ENCODE data around the gene RAB6B. TPM values are rescaled to one million over a fixed set of nuclear protein-coding genes. Genes with fewer than 3 reads are reported as not detected.

Gene RAB6B
- total RNA-seq, 1 donor = 0.72 TPM

GRCh38 chr3:133905376-133905775 is 9.7 kb upstream of the RAB6B start:
- H3K36me3 ChIP-seq (ENCODE audit: insufficient read depth, low read length) = no peaks in the 10 kb centered on the region
- no peak overlapping the region for H3K4me2 ChIP-seq (ENCODE audit: insufficient read depth, low read length)
- H3K4me1 ChIP-seq (ENCODE audit: insufficient read depth, low read length) = no peaks in the 10 kb centered on the region
- no peaks in the 10 kb centered on the region for H4K20me1 ChIP-seq (ENCODE audit: insufficient read depth, low read length)
- H3K9me3 ChIP-seq (ENCODE audit: low read depth, low read length) = no peaks in the 10 kb centered on the region
- peaks cover 10% of the 10 kb centered on the region for H3K27me3 ChIP-seq (ENCODE audit: insufficient read depth, low read length)
- H3K4me3 ChIP-seq (ENCODE audit: insufficient read depth, low read length) = no peak overlapping the region
- no peaks in the 10 kb centered on the region for H3K79me2 ChIP-seq (ENCODE audit: insufficient read depth, low read length)
- no peak for TF ChIP-seq CTCF (IDR thresholded peaks at IDR 0.05; ENCODE audit: extremely low read depth, low read depth, low read length)
- DNase-seq (ENCODE audit: insufficient read length, low spot score, missing footprints) = no peak
- no peak overlapping the region for H2AFZ ChIP-seq (ENCODE audit: low read length)
- no peak overlapping the region for H3K27ac ChIP-seq (ENCODE audit: low read depth, low read length)

- Histone ChIP-seq H4K20me1 (ENCODE audit: insufficient read depth, low read length) (no peaks in the 10 kb centered on the region), H3K79me2 (ENCODE audit: insufficient read depth, low read length) (no peaks in the 10 kb centered on the region), H2AFZ (ENCODE audit: low read length) (no peak overlapping the region), H3K4me2 (ENCODE audit: insufficient read depth, low read length) (no peak overlapping the region), H3K4me1 (ENCODE audit: insufficient read depth, low read length) (no peaks in the 10 kb centered on the region), H3K27ac (ENCODE audit: low read depth, low read length) (no peak overlapping the region), H3K4me3 (ENCODE audit: insufficient read depth, low read length) (no peak overlapping the region), H3K27me3 (ENCODE audit: insufficient read depth, low read length) (peaks cover 20% of the 10 kb centered on the region), H3K9me3 (ENCODE audit: low read depth, low read length) (no peaks in the 10 kb centered on the region), H3K36me3 (ENCODE audit: insufficient read depth, low read length) (no peaks in the 10 kb centered on the region)
- TF ChIP-seq CTCF (IDR thresholded peaks at IDR 0.05; ENCODE audit: extremely low read depth, low read depth, low read length) = no peak
- no peak for DNase-seq (ENCODE audit: insufficient read length, low spot score, missing footprints)
These were observed 6.2 kb upstream of the RAB6B start for GRCh38 chr3:133901847-133902246.

GRCh38 chr3:133901083-133901482 is 5.4 kb upstream of the RAB6B start:
- Histone ChIP-seq H3K79me2 (ENCODE audit: insufficient read depth, low read length) (no peaks in the 10 kb centered on the region), H3K4me2 (ENCODE audit: insufficient read depth, low read length) (no peak overlapping the region), H2AFZ (ENCODE audit: low read length) (no peak overlapping the region), H3K27me3 (ENCODE audit: insufficient read depth, low read length) (peaks cover 28% of the 10 kb centered on the region), H3K27ac (ENCODE audit: low read depth, low read length) (no peak overlapping the region), H3K9me3 (ENCODE audit: low read depth, low read length) (no peaks in the 10 kb centered on the region), H3K36me3 (ENCODE audit: insufficient read depth, low read length) (no peaks in the 10 kb centered on the region), H3K4me1 (ENCODE audit: insufficient read depth, low read length) (no peaks in the 10 kb centered on the region), H3K4me3 (ENCODE audit: insufficient read depth, low read length) (no peak overlapping the region), H4K20me1 (ENCODE audit: insufficient read depth, low read length) (no peaks in the 10 kb centered on the region)
- DNase-seq (ENCODE audit: insufficient read length, low spot score, missing footprints) = no peak
- TF ChIP-seq CTCF (IDR thresholded peaks at IDR 0.05; ENCODE audit: extremely low read depth, low read depth, low read length) = peak; percentile 32

GRCh38 chr3:133899311-133899710 is 3.6 kb upstream of the RAB6B start:
- Histone ChIP-seq H2AFZ (ENCODE audit: low read length) (no peak overlapping the region), H3K27ac (ENCODE audit: low read depth, low read length) (no peak overlapping the region), H3K79me2 (ENCODE audit: insufficient read depth, low read length) (no peaks in the 10 kb centered on the region), H4K20me1 (ENCODE audit: insufficient read depth, low read length) (no peaks in the 10 kb centered on the region), H3K36me3 (ENCODE audit: insufficient read depth, low read length) (no peaks in the 10 kb centered on the region), H3K4me3 (ENCODE audit: insufficient read depth, low read length) (no peak overlapping the region), H3K27me3 (ENCODE audit: insufficient read depth, low read length) (peaks cover 36% of the 10 kb centered on the region), H3K4me1 (ENCODE audit: insufficient read depth, low read length) (no peaks in the 10 kb centered on the region), H3K9me3 (ENCODE audit: low read depth, low read length) (no peaks in the 10 kb centered on the region), H3K4me2 (ENCODE audit: insufficient read depth, low read length) (no peak overlapping the region)
- TF ChIP-seq CTCF (IDR thresholded peaks at IDR 0.05; ENCODE audit: extremely low read depth, low read depth, low read length) = no peak
- DNase-seq (ENCODE audit: insufficient read length, low spot score, missing footprints) = peak; percentile 61

Measured in osteoblast (primary cell).